ENCODE data around the gene FLVCR2.

FLVCR2 gene

GRCh38 chr14:75559045-75559444, 19.4 kb upstream of the FLVCR2 start:
- no peak for DNase-seq

GRCh38 chr14:75559451-75560222, 18.8 kb upstream of the FLVCR2 start:
- DNase-seq, result no peak

- DNase-seq, result peak; percentile 79
These were observed 17.4 kb upstream of the FLVCR2 start for GRCh38 chr14:75561013-75561432.

- DNase-seq, result no peak
These were observed 16.3 kb upstream of the FLVCR2 start for GRCh38 chr14:75562089-75562488.

GRCh38 chr14:75562489-75562888, 15.9 kb upstream of the FLVCR2 start:
- no peak for DNase-seq

- peak; percentile 89 for DNase-seq
These were observed 14.5 kb upstream of the FLVCR2 start for GRCh38 chr14:75563931-75564330.

GRCh38 chr14:75565056-75565455, 13.4 kb upstream of the FLVCR2 start:
- no peak for DNase-seq

GRCh38 chr14:75566321-75566720, 12.1 kb upstream of the FLVCR2 start:
- DNase-seq, result no peak

- DNase-seq, result no peak
These were observed 11.7 kb upstream of the FLVCR2 start for GRCh38 chr14:75566752-75567151.

- no peak for DNase-seq
These were observed 10.3 kb upstream of the FLVCR2 start for GRCh38 chr14:75568140-75568539.

GRCh38 chr14:75568791-75569190, 9.6 kb upstream of the FLVCR2 start:
- DNase-seq, result peak; percentile 51

GRCh38 chr14:75570797-75571196, 7.6 kb upstream of the FLVCR2 start:
- no peak for DNase-seq

- DNase-seq, result no peak
These were observed 6.3 kb upstream of the FLVCR2 start for GRCh38 chr14:75572104-75572503.

- DNase-seq, result no peak
These were observed 1.3 kb upstream of the FLVCR2 start for GRCh38 chr14:75577090-75577489.

GRCh38 chr14:75577729-75578101, 705 bp upstream of the FLVCR2 start:
- DNase-seq, result peak; percentile 68

- no peak for DNase-seq
These were observed 442 bp downstream of the FLVCR2 start for GRCh38 chr14:75578786-75579337.

GRCh38 chr14:75579338-75579864, 981 bp downstream of the FLVCR2 start:
- DNase-seq, result no peak

GRCh38 chr14:75579882-75580281, 1.5 kb downstream of the FLVCR2 start:
- no peak for DNase-seq

- no peak for DNase-seq
These were observed 9.0 kb downstream of the FLVCR2 start for GRCh38 chr14:75587388-75587787.

GRCh38 chr14:75589931-75590330, 11.5 kb downstream of the FLVCR2 start:
- no peak for DNase-seq

GRCh38 chr14:75591331-75591946, 13.0 kb downstream of the FLVCR2 start:
- no peak for DNase-seq

- DNase-seq, result no peak
These were observed 13.7 kb downstream of the FLVCR2 start for GRCh38 chr14:75591987-75592575.

GRCh38 chr14:75595226-75595625, 16.8 kb downstream of the FLVCR2 start:
- DNase-seq, result no peak

- no peak for DNase-seq
These were observed 18.7 kb downstream of the FLVCR2 start for GRCh38 chr14:75597149-75597548.
